T-helper 17 cell (primary cell): ENCODE results near the gene ATG4B. TPM values are rescaled to one million over a fixed set of nuclear protein-coding genes. Genes with fewer than 3 reads are reported as not detected.

Experiments
- ATAC-seq: fragments of 150-1000 bp; cut with Tn5 transposase; 2 replicates; pipeline ENCODE4 v1.10.0; 2021; ENCODE audit warnings: mild to moderate bottlenecking, moderate library complexity
- DNase-seq, 3 donors: peaks; one replicate each; pipeline versions ENCODE4 v3.0.0 to v3.0.0-alpha.2; 2020 to 2021
- H3K9me3 ChIP-seq: one replicate; pipeline ENCODE4 v1.7.0; 2013; ENCODE audit warnings: low read length, mild to moderate bottlenecking; ENCODE audit not compliant: control insufficient read depth, poor library complexity, severe bottlenecking
- H3K27ac Mint-ChIP-seq: one replicate; pipeline ENCODE4 v1.8.0; 2022; ENCODE audit warnings: mild to moderate bottlenecking, moderate library complexity, mixed read lengths
- H3K27me3 Mint-ChIP-seq: one replicate; pipeline ENCODE4 v1.8.0; 2022; ENCODE audit warnings: mixed read lengths
- H3K36me3 Mint-ChIP-seq: one replicate; pipeline ENCODE4 v1.8.0; 2022; ENCODE audit warnings: low read depth, mixed read lengths
- H3K4me1 Mint-ChIP-seq: one replicate; pipeline ENCODE4 v1.8.0; 2022; ENCODE audit warnings: mild to moderate bottlenecking, mixed read lengths
- H3K4me3 Mint-ChIP-seq: one replicate; pipeline ENCODE4 v1.8.0; 2022; ENCODE audit warnings: mild to moderate bottlenecking, moderate library complexity, mixed read lengths
- total RNA-seq, 4 donors: library from RNA in 2 of 4; stranded (reverse) in 2 of 4; gene quantifications; one replicate each; pipeline ENCODE4 v1.2.3 and lab custom pipeline; 2022 to 2026

Gene ATG4B
- total RNA-seq, 2 donors from 2014 or later = 104 to 119 TPM

DNA sequence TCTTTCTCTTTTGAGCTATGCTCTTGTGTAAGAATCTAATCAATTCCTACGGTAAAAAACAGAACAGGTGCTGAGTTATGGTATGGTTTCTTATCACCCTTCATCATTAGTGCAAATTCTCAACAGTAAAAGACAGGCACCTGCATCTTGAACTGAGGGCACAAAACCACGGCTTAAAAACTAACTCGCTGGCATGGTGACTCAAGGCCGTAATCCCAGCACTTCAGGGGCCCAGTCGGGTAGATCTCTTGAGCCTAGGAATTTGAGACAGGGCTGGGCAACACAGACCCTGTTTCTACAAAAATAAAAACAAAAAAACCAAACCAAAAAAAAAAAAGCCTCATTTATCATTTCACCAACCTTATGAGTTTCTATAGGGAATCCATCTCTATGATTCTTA is 33.8 kb upstream of the ATG4B start:
- DNase-seq (no peak), ATAC-seq (no peak)
- H3K27me3 Mint-ChIP-seq = no peaks in the 10 kb centered on the region
- H3K4me1 Mint-ChIP-seq = peaks cover 9% of the 10 kb centered on the region
- H3K4me3 Mint-ChIP-seq = no peak overlapping the region
- H3K9me3 ChIP-seq = no peaks in the 10 kb centered on the region
- H3K27ac Mint-ChIP-seq = no peak overlapping the region
- H3K36me3 Mint-ChIP-seq = peaks cover 8% of the 10 kb centered on the region

DNA sequence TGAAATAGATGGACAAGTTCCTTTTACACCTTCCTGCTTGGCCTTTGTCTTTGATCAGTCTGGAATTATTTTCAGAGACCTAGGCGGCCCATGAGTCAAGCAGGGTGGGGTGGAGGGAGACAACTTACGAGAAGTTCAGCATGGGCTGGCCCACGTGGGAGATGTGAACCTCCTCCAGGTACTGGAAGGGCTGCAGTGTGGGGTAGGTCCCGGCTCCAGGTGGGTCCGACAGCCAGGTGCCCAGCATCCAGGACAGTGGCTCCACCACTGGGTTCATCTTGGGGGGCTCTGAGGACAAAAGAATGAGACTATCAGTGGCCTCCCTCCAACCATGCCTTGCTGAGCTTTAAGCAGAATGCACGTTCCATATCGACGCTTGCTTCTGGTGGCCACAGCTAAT is 31.3 kb upstream of the ATG4B start:
- Mint-ChIP-seq H3K27ac (no peak overlapping the region), H3K4me3 (no peak overlapping the region), H3K36me3 (peaks cover 6% of the 10 kb centered on the region), H3K4me1 (peaks cover 14% of the 10 kb centered on the region), H3K27me3 (no peaks in the 10 kb centered on the region)
- DNase-seq (no peak), ATAC-seq (no peak)
- no peaks in the 10 kb centered on the region for H3K9me3 ChIP-seq

DNA sequence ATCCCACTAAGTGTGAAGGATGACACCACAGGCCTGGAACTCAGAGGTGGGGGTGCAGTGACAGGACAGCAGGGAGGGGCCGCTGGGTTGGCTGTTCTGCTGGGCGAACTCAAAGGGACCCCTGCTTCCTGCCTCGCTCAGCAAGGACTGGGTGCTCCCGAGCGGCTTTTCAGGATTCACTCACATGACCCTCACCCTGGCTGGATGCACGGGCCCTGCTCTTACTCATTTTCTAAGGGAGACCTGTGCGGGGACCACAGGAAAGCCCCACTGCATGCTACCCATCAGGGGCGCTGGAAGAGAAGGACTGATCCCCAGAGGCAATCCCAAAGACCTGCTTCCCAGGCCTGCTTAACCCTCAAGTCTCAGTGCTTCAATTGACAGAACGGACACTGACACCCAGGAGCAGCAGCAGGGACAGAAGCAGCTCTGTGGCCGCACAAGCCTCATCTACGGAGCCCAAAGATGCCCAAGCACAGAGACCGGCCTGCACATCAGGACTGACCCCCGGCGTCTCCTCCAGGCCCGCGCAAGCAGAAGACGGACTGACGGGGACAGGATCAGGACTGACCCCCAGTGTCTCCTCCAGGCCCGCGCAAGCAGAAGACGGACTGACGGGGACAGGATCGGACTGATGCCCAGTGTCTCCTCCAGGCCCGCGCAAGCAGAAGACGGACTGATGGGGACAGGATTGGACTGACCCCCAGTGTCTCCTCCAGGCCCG is 30.2 kb upstream of the ATG4B start:
- no peak for DNase-seq
- ATAC-seq = no peak
- H3K9me3 ChIP-seq = no peaks in the 10 kb centered on the region
- Mint-ChIP-seq H3K36me3 (peaks cover 5% of the 10 kb centered on the region), H3K27me3 (no peaks in the 10 kb centered on the region), H3K4me3 (no peak overlapping the region), H3K27ac (peak overlapping the region; percentile 91), H3K4me1 (peaks cover 17% of the 10 kb centered on the region)

DNA sequence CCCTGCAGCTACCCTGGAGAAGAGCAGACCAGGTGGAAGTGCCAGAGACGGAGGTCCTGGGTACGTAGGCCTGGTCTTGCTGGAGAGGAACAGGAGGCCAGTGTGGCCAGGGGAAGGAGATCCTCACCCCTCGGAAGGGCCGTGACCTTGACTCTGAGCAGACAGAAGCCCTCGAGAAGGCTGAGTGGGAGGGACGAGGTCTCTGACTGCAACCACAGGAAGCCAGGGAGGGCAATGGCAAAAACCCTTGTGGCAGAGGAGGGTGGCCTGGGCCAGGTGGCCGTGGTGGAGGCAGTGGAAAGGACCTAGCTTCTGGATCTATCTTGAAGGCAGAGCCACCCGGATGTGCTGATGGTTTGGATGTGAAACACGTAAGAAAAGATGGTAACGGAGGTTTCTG is 28.6 kb upstream of the ATG4B start:
- DNase-seq = no peak
- no peaks in the 10 kb centered on the region for H3K27me3 Mint-ChIP-seq
- no peak for ATAC-seq
- H3K36me3 Mint-ChIP-seq = peaks cover 5% of the 10 kb centered on the region
- no peaks in the 10 kb centered on the region for H3K9me3 ChIP-seq
- peak overlapping the region; percentile 84 for H3K4me3 Mint-ChIP-seq
- H3K27ac Mint-ChIP-seq = peak overlapping the region; percentile 91
- H3K4me1 Mint-ChIP-seq = peaks cover 17% of the 10 kb centered on the region

DNA sequence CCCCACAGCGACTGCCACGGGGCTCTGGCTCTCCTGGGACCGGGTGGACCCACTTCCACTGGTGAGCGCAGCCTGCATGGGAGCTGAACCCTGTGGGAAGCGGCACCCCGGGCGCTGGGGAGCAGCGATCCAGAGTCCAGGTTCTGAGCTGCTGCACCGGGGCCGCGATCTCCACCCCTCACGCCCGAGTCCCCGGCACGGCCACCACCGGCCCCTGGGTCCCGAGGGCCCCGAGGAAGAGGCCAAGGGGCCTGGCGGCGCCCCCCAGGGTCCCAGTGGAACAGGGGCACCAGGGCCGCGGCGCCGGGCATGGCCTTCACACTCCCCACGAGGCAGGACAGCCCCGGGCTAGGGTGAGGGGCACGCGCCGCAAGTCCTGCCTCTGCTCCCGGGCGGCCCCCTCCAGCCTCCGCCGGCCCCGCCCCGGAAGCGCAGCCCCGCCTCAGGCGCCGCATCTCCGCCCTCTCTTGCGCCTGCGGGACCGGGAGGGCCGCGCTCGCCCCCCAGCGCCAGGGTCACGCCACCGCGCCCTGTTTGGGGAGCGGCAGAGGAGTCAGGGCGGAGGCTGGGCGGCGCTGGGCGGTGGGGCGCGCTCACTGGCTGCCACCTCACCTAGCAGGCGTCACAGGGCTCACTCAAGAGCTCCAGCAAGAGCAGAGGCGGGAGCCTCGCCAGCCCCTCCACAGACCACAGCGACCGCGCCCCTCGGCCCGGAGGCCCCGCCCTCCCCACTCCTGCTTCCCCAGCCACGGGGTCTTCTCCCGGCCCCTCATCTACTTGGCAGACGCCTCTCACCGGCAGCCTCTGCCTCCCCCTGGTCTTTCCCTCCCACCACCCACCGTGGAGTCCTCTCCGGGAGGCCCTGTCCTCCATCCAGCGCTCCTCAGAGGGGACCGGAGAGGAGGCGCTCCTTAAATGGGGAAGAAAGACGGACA is 27.4 kb upstream of the ATG4B start:
- H3K27ac Mint-ChIP-seq = peak overlapping the region; percentile 90
- peaks cover 20% of the 10 kb centered on the region for H3K4me1 Mint-ChIP-seq

DNA sequence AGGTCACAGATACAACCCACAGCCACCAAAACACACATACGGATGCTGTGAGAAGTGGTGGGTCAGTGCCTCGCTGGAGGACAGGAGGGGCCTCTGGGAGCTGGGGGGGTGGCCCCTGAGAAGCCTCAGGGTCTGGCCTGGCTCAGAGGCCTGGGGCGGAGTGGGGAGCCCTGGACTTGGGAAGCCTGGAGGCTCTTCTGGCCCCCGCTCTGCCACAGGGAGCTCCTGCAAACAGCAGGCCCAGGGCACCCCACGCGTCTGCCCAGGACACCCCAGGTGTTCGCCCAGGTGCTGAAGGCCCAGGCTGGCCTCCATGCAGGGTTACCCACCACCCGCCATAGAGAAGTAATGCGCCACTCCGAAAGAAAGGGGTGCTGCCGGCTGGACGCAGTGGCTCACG is 26.4 kb upstream of the ATG4B start:
- peak overlapping the region; percentile 90 for H3K27ac Mint-ChIP-seq
- ATAC-seq (no peak), DNase-seq (no peak)
- H3K27me3 Mint-ChIP-seq = no peaks in the 10 kb centered on the region
- no peaks in the 10 kb centered on the region for H3K9me3 ChIP-seq
- peaks cover 26% of the 10 kb centered on the region for H3K4me1 Mint-ChIP-seq
- peaks cover 5% of the 10 kb centered on the region for H3K36me3 Mint-ChIP-seq
- peak overlapping the region; percentile 79 for H3K4me3 Mint-ChIP-seq

More for the DNA sequence above, 27.4 kb upstream of the ATG4B start:
- peak; percentile 99 for ATAC-seq
- H3K9me3 ChIP-seq = no peaks in the 10 kb centered on the region
- Mint-ChIP-seq H3K36me3 (peaks cover 5% of the 10 kb centered on the region), H3K27me3 (no peaks in the 10 kb centered on the region), H3K4me3 (peak overlapping the region; percentile 84)
- DNase-seq = peak; percentile 89 to 91 (median 91)

DNA sequence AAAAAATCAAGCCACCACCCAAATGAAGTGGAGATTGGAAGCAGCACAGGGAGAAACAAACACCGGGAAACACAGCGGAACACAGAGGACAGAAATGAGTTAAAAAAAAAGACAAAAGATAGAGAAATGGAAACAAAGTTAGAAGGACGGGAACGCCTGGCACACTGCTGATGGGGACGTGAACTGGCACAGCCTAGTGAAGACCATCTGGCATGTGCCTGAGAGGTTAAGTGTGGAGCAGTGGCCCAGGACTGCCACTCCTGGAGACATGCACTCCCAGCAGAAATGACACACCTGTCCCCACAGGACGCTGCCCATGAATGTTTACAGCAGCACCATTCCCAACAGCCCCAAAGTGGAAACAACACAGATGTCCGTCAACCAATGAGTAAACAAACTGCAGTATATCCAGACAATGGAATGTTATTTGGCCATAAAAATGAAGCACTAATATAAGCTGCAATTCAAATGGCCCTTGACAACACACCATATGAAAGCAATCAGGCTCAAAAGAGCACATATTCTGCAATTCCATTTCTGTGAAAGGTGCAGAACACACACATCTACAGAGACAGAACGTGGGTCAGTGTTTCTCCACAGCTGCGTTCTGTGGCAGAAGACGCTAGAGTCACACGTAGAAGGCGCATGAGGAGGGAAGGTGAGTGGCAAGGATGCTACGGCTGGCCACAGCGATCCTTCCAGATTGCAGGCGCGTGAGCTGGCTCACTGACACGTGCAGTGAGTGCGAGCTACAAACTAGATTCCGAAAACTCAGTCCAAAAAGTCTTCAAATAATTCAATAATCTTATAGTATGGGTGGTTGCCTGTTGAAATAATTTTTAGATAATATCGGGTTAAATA is 25.1 kb upstream of the ATG4B start:
- Mint-ChIP-seq H3K27ac (no peak overlapping the region), H3K4me1 (peaks cover 32% of the 10 kb centered on the region), H3K27me3 (no peaks in the 10 kb centered on the region), H3K4me3 (no peak overlapping the region), H3K36me3 (peaks cover 5% of the 10 kb centered on the region)
- no peak for DNase-seq
- no peaks in the 10 kb centered on the region for H3K9me3 ChIP-seq
- no peak for ATAC-seq

DNA sequence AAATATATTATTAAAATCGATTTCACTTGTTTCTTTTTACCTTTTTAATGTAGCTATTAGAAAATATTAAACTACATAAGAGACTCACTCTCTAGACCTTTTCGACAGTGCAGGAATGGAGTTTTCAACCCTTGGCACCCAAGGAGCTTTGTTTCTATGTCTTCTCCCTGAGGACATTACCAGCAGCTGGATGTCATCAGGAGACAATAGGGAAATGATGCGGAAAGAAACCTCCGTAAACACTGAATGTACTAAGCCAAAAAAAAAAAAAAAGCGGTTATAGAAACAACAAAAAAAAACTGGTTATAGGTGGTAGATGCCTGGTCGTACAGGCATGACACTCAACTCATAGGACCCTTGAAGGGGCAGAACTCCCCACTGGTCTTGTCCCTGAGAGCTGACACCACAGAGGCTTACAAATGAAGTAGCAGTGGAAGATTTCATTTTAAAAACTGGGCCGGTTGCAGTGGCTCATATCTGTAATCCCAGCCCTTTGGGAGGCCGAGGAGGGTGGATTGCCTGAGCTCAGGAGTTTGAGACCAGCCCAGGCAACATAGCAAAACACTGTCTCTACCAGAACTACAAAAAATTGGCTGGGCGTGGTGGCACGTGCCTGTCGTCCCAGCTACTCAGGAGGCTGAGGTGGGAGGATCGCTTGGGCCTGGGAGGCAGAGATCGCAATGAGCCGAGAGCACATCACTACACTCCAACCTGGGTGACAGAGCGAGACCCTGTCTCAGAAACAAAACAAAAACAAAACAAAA is 24.3 kb upstream of the ATG4B start:
- no peaks in the 10 kb centered on the region for H3K27me3 Mint-ChIP-seq
- H3K27ac Mint-ChIP-seq = peak overlapping the region; percentile 53
- H3K36me3 Mint-ChIP-seq = peaks cover 5% of the 10 kb centered on the region
- DNase-seq = no peak
- no peaks in the 10 kb centered on the region for H3K9me3 ChIP-seq
- no peak overlapping the region for H3K4me3 Mint-ChIP-seq
- ATAC-seq = no peak
- H3K4me1 Mint-ChIP-seq = peaks cover 38% of the 10 kb centered on the region

DNA sequence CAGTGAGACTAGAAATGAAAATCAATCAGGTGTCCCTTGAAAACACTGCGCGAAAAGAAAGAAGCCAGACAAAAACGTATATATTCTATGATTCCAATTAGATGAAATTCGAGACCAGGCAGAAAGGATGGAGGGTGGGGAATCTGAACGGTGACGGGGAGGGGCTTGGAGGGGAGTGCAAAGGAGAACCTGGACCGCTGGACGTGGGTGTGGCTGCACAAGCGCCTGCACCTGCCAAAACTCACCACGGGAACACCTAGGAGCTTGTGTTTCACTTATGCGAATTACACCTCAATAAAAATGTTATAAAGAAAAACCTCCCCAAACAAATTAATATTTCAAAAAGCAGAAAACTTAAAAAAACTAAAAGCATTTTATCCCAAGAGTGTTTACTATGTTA is 22.5 kb upstream of the ATG4B start:
- no peak overlapping the region for H3K27ac Mint-ChIP-seq
- H3K9me3 ChIP-seq = no peaks in the 10 kb centered on the region
- peaks cover 36% of the 10 kb centered on the region for H3K4me1 Mint-ChIP-seq
- no peaks in the 10 kb centered on the region for H3K27me3 Mint-ChIP-seq
- ATAC-seq (no peak), DNase-seq (no peak)
- no peak overlapping the region for H3K4me3 Mint-ChIP-seq
- H3K36me3 Mint-ChIP-seq = peaks cover 3% of the 10 kb centered on the region

DNA sequence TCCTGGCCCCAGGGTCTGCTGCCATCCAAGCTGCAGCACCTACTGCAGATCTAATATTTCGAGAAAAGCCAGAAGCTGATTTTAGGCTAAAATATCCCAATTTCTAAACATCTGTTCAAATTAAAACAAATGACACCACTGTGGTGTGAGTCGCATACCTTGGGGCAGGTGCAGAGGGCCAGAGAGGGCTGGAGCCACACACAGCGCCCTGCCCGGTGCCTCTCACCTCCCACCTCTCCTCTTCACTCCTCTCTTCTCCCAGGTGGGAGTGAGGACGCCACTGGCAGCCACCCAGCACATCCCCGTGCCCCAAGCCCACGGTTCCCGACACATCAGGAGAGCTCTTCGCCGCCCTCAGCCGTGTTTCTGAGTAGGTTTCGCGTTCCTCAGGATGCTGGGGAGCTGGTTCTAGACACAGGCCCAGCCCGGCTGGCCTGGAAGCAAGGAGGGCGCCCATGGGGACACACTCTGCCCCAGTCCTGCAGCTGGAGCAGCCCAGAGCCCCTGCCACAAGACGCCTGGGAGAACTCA is 21.9 kb upstream of the ATG4B start:
- Mint-ChIP-seq H3K4me1 (peaks cover 36% of the 10 kb centered on the region), H3K4me3 (no peak overlapping the region), H3K27me3 (no peaks in the 10 kb centered on the region), H3K27ac (peak overlapping the region; percentile 27), H3K36me3 (peaks cover 3% of the 10 kb centered on the region)
- no peak for DNase-seq
- ATAC-seq = no peak
- H3K9me3 ChIP-seq = no peaks in the 10 kb centered on the region

DNA sequence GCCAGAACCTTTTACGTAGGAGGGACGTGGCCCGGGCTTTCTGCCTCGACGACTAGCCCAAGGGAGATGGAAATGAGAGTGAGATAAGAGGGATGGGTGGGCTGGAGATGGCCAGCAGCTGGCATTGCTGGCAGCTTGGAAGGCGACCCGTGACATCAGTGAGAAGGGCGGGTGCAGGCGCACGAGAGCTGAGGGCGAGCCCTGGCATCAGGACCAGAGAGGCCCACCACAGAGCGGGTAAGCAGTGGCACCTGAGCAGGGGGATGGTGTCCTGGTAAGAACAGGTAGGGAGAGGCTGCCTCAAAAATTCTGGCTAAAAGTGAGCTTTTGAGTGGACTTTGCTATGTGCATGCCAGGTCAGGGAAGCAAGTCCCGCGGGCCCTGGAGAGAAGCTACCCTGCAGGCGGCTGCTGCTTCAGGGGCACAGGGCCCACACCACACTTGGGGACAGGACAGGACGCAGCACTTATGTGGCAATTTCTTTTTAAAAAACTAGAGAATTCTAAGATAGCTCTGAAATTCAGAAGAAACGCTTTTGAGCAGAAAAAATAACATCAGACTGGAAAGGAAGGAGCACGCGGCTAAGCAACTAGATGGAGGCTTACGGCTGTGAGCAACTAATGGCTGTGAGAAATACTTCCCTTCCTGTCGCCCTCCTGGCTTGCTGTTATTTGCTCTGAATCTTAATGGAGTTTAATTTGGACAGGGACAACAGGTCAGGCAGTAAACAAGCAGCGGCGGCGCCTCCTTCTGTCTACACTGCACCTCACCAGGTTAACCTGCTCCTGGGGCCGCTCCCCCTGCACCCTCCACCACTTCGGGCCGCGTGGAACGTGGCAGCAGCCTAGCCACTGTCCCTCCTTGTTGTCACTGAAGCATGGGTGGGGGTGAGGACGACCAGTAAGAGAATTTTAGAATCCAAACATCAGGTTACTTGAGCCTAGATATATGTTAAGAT is 21.0 kb upstream of the ATG4B start:
- no peaks in the 10 kb centered on the region for H3K9me3 ChIP-seq
- Mint-ChIP-seq H3K27ac (peak overlapping the region; percentile 27), H3K4me3 (peak overlapping the region; percentile 82), H3K36me3 (peaks cover 3% of the 10 kb centered on the region), H3K4me1 (peaks cover 39% of the 10 kb centered on the region), H3K27me3 (no peaks in the 10 kb centered on the region)
- DNase-seq = no peak
- no peak for ATAC-seq
